Transverse colon (tissue), 4 donors: ENCODE data around the gene OTOGL. TPM values are rescaled to one million over a fixed set of nuclear protein-coding genes. Genes with fewer than 3 reads are reported as not detected.

Source experiments
- DNase-seq: peaks from one replicate; pipeline ENCODE4 v3.0.0-alpha.2; 2019
- H3K27ac ChIP-seq, 4 donors: fragments of 200-600 bp; sonication (generic); 2 replicates each; pipeline ENCODE4 v1.5.1; 2016 to 2018; ENCODE audit warnings: inconsistent platforms in 4 of 4
- H3K27me3 ChIP-seq: fragments of 200-600 bp; sonication (generic); 2 replicates; pipeline ENCODE4 v1.5.1; 2017; ENCODE audit warnings: inconsistent platforms
- H3K36me3 ChIP-seq, 4 donors: fragments of 200-600 bp; sonication (generic); 2 replicates each; pipeline ENCODE4 v1.5.1; 2017 to 2019; ENCODE audit warnings: inconsistent platforms in 4 of 4
- H3K4me1 ChIP-seq, 4 donors: fragments of 200-600 bp; sonication (generic); 2 replicates each; pipeline ENCODE4 v1.5.1; 2017 to 2020; ENCODE audit warnings: inconsistent platforms in 4 of 4
- H3K4me3 ChIP-seq, 4 donors: fragments of 200-600 bp; sonication (generic); 1 replicate in 1 of 4; 2 replicates in 3 of 4; pipeline versions ENCODE4 v1.5.1 to v1.6.1; 2017 to 2019; ENCODE audit warnings: inconsistent platforms in 4 of 4
- H3K9me3 ChIP-seq, 2 donors: fragments of 200-600 bp; sonication (generic); 2 replicates each; pipeline ENCODE4 v1.5.1; 2017 to 2019; ENCODE audit warnings: inconsistent platforms in 2 of 2
- EP300 ChIP-seq: sonication (generic); formaldehyde crosslinking; IDR thresholded peaks from one replicate; pipeline ENCODE4 v1.6.1; 2017; ENCODE audit warnings: antibody characterized with exemption, low read depth
- POLR2A ChIP-seq: fragments of 450-650 bp; IDR thresholded peaks from one replicate; pipeline ENCODE4 v1.6.1; 2016; ENCODE audit warnings: antibody characterized with exemption, mild to moderate bottlenecking, moderate library complexity
- POLR2AphosphoS5 ChIP-seq, 3 donors: sonication (generic); formaldehyde crosslinking; IDR thresholded peaks; one replicate each; pipeline ENCODE4 v1.6.1; 2016; ENCODE audit warnings: antibody characterized with exemption in 3 of 3
- WGBS, 2 donors: methylation state at CpG; one replicate each; pipeline ENCODE4 v1.1.5; 2018; ENCODE audit warnings: low coverage in 1 of 2; 5-methylcytosine and 5-hydroxymethylcytosine counted together
- in situ Hi-C, 4 donors: fragments of 200-750 bp; cut with MboI; loops; one replicate each; pipeline versions ENCODE4 v1.15.0 to v1.15.1; 2017; ENCODE audit warnings: low sequenced_read_pairs in 3 of 4, low pct_ligation_motif_present in 1 of 4, low pct_unique_long_range_greater_than_20kb in 1 of 4
- intact Hi-C: fragments of 100-400 bp; cut with DNase I; formaldehyde crosslinking; loops from one replicate; pipeline ENCODE4 v1.15.1; 2023; ENCODE audit warnings: low total_unique reads
- total RNA-seq, 4 donors: library from RNA; depleted of rRNA; stranded (reverse); fragments of >200 nt; gene quantifications; one replicate each; pipeline ENCODE4 v1.1.0, GENCODE V29; 2016
- TF ChIP-seq, protein P1 (sequence below), 5 experiments: fragments of 200-600 bp in 3 of 5; fragments of 450-650 bp in 2 of 5; sonication (generic) in 3 of 5; IDR thresholded peaks; 1 replicate in 2 of 5; 2 replicates in 3 of 5; pipeline ENCODE4 v1.5.1; 2016 to 2017; ENCODE audit warnings: antibody characterized with exemption in 5 of 5, inconsistent platforms in 3 of 5, mild to moderate bottlenecking in 2 of 5, moderate library complexity in 1 of 5

The OTOGL gene
- total RNA-seq, 4 donors from 2014 or later: 0.32 to 0.60 (median 0.41) TPM; not detected in 1

DNA sequence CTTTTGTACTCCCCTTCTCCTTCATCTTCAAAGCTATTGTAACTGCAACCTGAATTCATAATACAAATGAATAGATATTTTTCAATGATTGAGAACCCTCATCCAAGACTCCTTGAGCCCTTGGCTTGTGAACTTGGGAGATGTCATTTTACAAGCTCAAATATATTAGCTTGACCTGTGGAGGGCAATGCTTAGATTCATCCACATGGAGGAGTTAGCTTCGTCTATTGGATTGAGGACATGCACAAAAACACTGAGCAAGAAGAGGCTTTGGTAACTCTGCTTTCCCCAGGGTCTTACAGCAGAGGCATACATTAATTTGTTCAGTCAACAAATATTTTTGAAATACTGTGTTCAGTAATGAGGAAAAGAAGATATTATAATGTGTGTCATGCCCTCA, 101.1 kb downstream of the OTOGL start:
- TF ChIP-seq EP300 (no peak), POLR2A (no peak), POLR2AphosphoS5 (IDR thresholded peaks at IDR 0.05) (no peak)
- TF ChIP-seq, protein P1, sequence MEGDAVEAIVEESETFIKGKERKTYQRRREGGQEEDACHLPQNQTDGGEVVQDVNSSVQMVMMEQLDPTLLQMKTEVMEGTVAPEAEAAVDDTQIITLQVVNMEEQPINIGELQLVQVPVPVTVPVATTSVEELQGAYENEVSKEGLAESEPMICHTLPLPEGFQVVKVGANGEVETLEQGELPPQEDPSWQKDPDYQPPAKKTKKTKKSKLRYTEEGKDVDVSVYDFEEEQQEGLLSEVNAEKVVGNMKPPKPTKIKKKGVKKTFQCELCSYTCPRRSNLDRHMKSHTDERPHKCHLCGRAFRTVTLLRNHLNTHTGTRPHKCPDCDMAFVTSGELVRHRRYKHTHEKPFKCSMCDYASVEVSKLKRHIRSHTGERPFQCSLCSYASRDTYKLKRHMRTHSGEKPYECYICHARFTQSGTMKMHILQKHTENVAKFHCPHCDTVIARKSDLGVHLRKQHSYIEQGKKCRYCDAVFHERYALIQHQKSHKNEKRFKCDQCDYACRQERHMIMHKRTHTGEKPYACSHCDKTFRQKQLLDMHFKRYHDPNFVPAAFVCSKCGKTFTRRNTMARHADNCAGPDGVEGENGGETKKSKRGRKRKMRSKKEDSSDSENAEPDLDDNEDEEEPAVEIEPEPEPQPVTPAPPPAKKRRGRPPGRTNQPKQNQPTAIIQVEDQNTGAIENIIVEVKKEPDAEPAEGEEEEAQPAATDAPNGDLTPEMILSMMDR (IDR thresholded peaks at IDR 0.05): no peak
- in situ Hi-C loops (no loop called here), intact Hi-C loops (loop anchor here (10.0 kb wide), 1 partner anchor 64 kb away; no protein-coding TSS in a partner anchor)
- Histone ChIP-seq H3K27ac (no peak overlapping the region), H3K36me3 (no peaks in the 10 kb centered on the region), H3K27me3 (no peaks in the 10 kb centered on the region), H3K4me3 (no peak overlapping the region), H3K4me1 (no peaks in the 10 kb centered on the region), H3K9me3 (no peaks in the 10 kb centered on the region)
- no peak for DNase-seq
- 67 to 68% methylated on average over 1 of the region's 1 CpG for WGBS, 2 donors

DNA sequence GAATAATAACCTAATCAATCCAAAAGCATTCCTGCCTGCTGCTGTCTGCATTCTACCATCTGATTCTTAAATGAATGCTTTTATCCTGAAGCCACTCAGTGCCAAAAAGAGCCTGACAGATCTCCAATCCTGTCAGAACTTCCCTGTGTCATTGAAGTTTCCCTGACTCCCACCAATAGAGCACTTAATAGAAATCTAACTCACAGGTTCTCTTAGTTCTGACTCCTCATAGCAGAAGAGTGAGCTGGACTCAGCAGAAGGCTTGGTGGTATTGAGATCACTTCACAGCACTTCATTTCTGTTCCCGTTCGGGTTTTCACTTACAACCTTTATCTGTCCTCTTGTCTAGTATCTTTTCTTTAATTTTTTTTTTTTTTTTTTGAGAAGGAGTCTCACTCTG, 102.6 kb downstream of the OTOGL start:
- Histone ChIP-seq H3K9me3 (no peaks in the 10 kb centered on the region), H3K4me1 (no peaks in the 10 kb centered on the region), H3K27me3 (no peaks in the 10 kb centered on the region), H3K27ac (no peak overlapping the region), H3K4me3 (no peak overlapping the region), H3K36me3 (no peaks in the 10 kb centered on the region)
- no peak for TF ChIP-seq POLR2AphosphoS5 (IDR thresholded peaks at IDR 0.05)
- TF ChIP-seq, protein P1 (IDR thresholded peaks at IDR 0.05): no peak
- no peak for TF ChIP-seq POLR2A
- no peak for TF ChIP-seq EP300
- intact Hi-C loops (loop anchor here (10.0 kb wide), 1 partner anchor 63 kb away; no protein-coding TSS in a partner anchor), in situ Hi-C loops (no loop called here)
- WGBS, 2 donors: 92 to 95% methylated on average over 2 of the region's 2 CpGs
- no peak for DNase-seq

DNA sequence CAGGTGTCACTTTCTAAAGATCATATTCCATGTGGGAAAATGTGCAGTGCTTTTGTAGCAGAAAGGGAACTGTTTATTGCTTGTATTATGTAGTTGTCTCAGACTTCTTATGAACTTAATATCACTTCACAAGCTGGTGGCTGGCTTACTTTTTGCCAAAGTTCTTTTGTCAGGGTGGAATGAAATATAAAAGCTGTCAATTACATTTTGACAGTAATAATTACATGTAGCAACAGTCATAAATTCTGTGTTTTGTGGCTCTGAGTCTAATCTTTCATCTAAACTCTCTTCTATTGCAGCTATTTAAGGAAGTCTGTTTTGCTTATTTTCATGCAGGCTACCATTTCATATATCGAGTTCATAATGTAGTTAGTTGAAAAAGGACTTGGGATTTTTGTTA, 106.6 kb downstream of the OTOGL start:
- Histone ChIP-seq H3K4me1 (no peaks in the 10 kb centered on the region), H3K27me3 (no peaks in the 10 kb centered on the region), H3K4me3 (no peak overlapping the region), H3K36me3 (no peaks in the 10 kb centered on the region), H3K27ac (no peak overlapping the region), H3K9me3 (no peaks in the 10 kb centered on the region)
- TF ChIP-seq POLR2AphosphoS5 (IDR thresholded peaks at IDR 0.05) (no peak), EP300 (no peak), POLR2A (no peak)
- TF ChIP-seq, protein P1 (IDR thresholded peaks at IDR 0.05): no peak
- in situ Hi-C loops: no loop called here
- DNase-seq: no peak
- intact Hi-C loops: loop anchor here (10.0 kb wide), 1 partner anchor 59 kb away; no protein-coding TSS in a partner anchor
- WGBS, 2 donors: 18 to 19% methylated on average over 1 of the region's 1 CpG

DNA sequence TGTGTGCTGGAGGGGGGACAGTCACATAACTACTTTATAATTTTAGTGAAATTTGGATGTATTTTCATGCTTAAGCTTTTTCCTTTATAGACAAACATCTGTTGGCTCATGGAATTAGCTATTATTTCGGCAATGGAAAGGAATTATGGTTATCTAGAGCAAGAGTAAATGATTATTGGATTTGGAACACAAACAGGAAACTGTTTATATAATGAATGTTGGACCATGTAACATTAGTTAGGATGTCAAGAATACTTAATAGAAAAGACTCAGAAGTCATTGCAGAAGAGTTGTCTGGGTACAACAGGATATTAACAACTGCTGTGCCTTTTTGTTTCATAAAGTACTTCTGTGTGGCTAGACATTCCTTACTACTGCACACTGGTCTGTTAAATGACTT, 108.7 kb downstream of the OTOGL start:
- Histone ChIP-seq H3K9me3 (no peaks in the 10 kb centered on the region), H3K27me3 (no peaks in the 10 kb centered on the region), H3K36me3 (no peaks in the 10 kb centered on the region), H3K4me1 (no peaks in the 10 kb centered on the region), H3K4me3 (no peak overlapping the region), H3K27ac (no peak overlapping the region)
- DNase-seq: no peak
- intact Hi-C loops (loop anchor here (10.0 kb wide), 1 partner anchor 57 kb away; no protein-coding TSS in a partner anchor), in situ Hi-C loops (no loop called here)
- WGBS, 2 donors: 47 to 77% methylated on average over 1 of the region's 1 CpG
- no peak for TF ChIP-seq POLR2AphosphoS5 (IDR thresholded peaks at IDR 0.05)
- no peak for TF ChIP-seq POLR2A
- no peak for TF ChIP-seq EP300
- TF ChIP-seq, protein P1 (IDR thresholded peaks at IDR 0.05): no peak
